ENCODE data around the gene CD81. TPM values are rescaled to one million over a fixed set of nuclear protein-coding genes. Genes with fewer than 3 reads are reported as not detected.
A peak's percentile ranks its signal among the peaks of the same experiment; 100 is the strongest.

Gene CD81
- total and polyA plus RNA-seq, 7 donors, result 75.9 to 155 (median 112) TPM

- no peaks in the 10 kb centered on the region for H3K27me3 ChIP-seq (ENCODE audit: insufficient read depth in 3 of 3, low read length in 2 of 3)
- TF ChIP-seq CTCF (IDR thresholded peaks at IDR 0.05), result no peak
- H3K4me3 ChIP-seq, result no peak overlapping the region
- peaks cover 39% of the 10 kb centered on the region for H3K4me1 ChIP-seq
- peak overlapping the region; percentile 30 for H3K27ac ChIP-seq
- ATAC-seq (no peak), DNase-seq (no peak)
- H3K9me3 ChIP-seq, result no peaks in the 10 kb centered on the region
- peaks cover 0 to 45% of the 10 kb centered on the region in 2 donors for H3K36me3 ChIP-seq (ENCODE audit: insufficient read depth in 1 of 2, low read depth in 1 of 2)
- WGBS, 3 donors, result 88 to 90% (median 89%) methylated on average over 19 to 20 of the region's 20 CpGs
- intact Hi-C loops (cut with DNase I), result no loop called here
Observed at GRCh38 chr11:2391181-2391975, 14.3 kb downstream of the CD81 start.

- Histone ChIP-seq H3K36me3 (ENCODE audit: insufficient read depth in 1 of 2, low read depth in 1 of 2) (peaks cover 0 to 55% of the 10 kb centered on the region in 2 donors), H3K9me3 (no peaks in the 10 kb centered on the region), H3K4me3 (no peak overlapping the region), H3K27ac (no peak overlapping the region), H3K4me1 (peaks cover 33% of the 10 kb centered on the region), H3K27me3 (ENCODE audit: insufficient read depth in 3 of 3, low read length in 2 of 3) (no peaks in the 10 kb centered on the region)
- 83 to 87% (median 86%) methylated on average over 25 to 26 of the region's 26 CpGs for WGBS, 3 donors
- no peak for TF ChIP-seq CTCF (IDR thresholded peaks at IDR 0.05)
- ATAC-seq, result no peak
- DNase-seq, result no peak
- intact Hi-C loops (cut with DNase I), result no loop called here
Observed at GRCh38 chr11:2392241-2392959, 15.3 kb downstream of the CD81 start.

GRCh38 chr11:2393111-2393868 is 16.2 kb downstream of the CD81 start:
- peaks cover 0 to 58% of the 10 kb centered on the region in 2 donors for H3K36me3 ChIP-seq (ENCODE audit: insufficient read depth in 1 of 2, low read depth in 1 of 2)
- no peaks in the 10 kb centered on the region for H3K9me3 ChIP-seq
- no peak for TF ChIP-seq CTCF (IDR thresholded peaks at IDR 0.05)
- peaks cover 24% of the 10 kb centered on the region for H3K4me1 ChIP-seq
- no peaks in the 10 kb centered on the region for H3K27me3 ChIP-seq (ENCODE audit: insufficient read depth in 3 of 3, low read length in 2 of 3)
- intact Hi-C loops (cut with DNase I), result no loop called here
- no peak overlapping the region for H3K4me3 ChIP-seq
- DNase-seq (no peak), ATAC-seq (no peak)
- 87 to 92% (median 89%) methylated on average over 24 to 27 of the region's 27 CpGs for WGBS, 3 donors
- no peak overlapping the region for H3K27ac ChIP-seq

- no peak for TF ChIP-seq CTCF (IDR thresholded peaks at IDR 0.05)
- Histone ChIP-seq H3K36me3 (ENCODE audit: insufficient read depth in 1 of 2, low read depth in 1 of 2) (peaks cover 0 to 58% of the 10 kb centered on the region in 2 donors), H3K9me3 (no peaks in the 10 kb centered on the region), H3K4me1 (peaks cover 22% of the 10 kb centered on the region), H3K27me3 (ENCODE audit: insufficient read depth in 3 of 3, low read length in 2 of 3) (no peaks in the 10 kb centered on the region), H3K4me3 (no peak overlapping the region), H3K27ac (no peak overlapping the region)
- no peak for ATAC-seq
- DNase-seq, result no peak
- WGBS, 3 donors, result 80 to 81% (median 81%) methylated on average over 34 of the region's 34 CpGs
- intact Hi-C loops (cut with DNase I), result no loop called here
Observed at GRCh38 chr11:2393941-2394817, 17.1 kb downstream of the CD81 start.
